GM12872 (cell line): ENCODE data around the gene SNAPC3.

Experiments
- CTCF ChIP-seq: IDR thresholded peaks from 3 replicates; pipeline ENCODE4 v1.5.1; 2011; ENCODE audit warnings: low read depth, mild to moderate bottlenecking, low read length, moderate library complexity; ENCODE audit not compliant: insufficient read depth

SNAPC3 gene

GRCh38 chr9:15416880-15417279 lies 5.8 kb upstream of the SNAPC3 start:
- TF ChIP-seq CTCF = peak; percentile 43; the same call in 1 of the 3 replicates

GRCh38 chr9:15417626-15418025 lies 5.0 kb upstream of the SNAPC3 start:
- no peak for TF ChIP-seq CTCF

- no peak for TF ChIP-seq CTCF
Measured at GRCh38 chr9:15420796-15421195, 1.9 kb upstream of the SNAPC3 start.

- no peak for TF ChIP-seq CTCF
Measured at GRCh38 chr9:15421532-15421931, 1.1 kb upstream of the SNAPC3 start.

GRCh38 chr9:15421990-15422371 lies 695 bp upstream of the SNAPC3 start:
- TF ChIP-seq CTCF = no peak

GRCh38 chr9:15423231-15423985 lies 732 bp downstream of the SNAPC3 start:
- no peak for TF ChIP-seq CTCF

GRCh38 chr9:15426019-15426418 lies 3.3 kb downstream of the SNAPC3 start:
- no peak for TF ChIP-seq CTCF
